CD14-positive monocyte (primary cell): ENCODE results near the gene CCN5. TPM values are rescaled to one million over a fixed set of nuclear protein-coding genes. Genes with fewer than 3 reads are reported as not detected.

Source experiments
- DNase-seq, 3 donors: peaks; one replicate each; pipeline ENCODE4 v3.0.0-alpha.2; 2011 to 2022
- H2AFZ ChIP-seq: 2 replicates; pipeline ENCODE4 v1.6.0; 2012; ENCODE audit warnings: mild to moderate bottlenecking, low read depth, low read length, inconsistent platforms; ENCODE audit not compliant: insufficient read depth, poor library complexity, severe bottlenecking
- H3K27ac ChIP-seq, 2 donors: 1 replicate in 1 of 2; 2 replicates in 1 of 2; pipeline ENCODE4 v1.5.1; 2012 to 2013; ENCODE audit warnings: low read length in 2 of 2, control low read depth in 1 of 2, inconsistent platforms in 1 of 2, low read depth in 1 of 2, mild to moderate bottlenecking in 1 of 2
- H3K27me3 ChIP-seq, 2 donors: one replicate each; pipeline versions ENCODE4 v1.6.0 to v1.6.1; 2011 to 2013; ENCODE audit warnings: low read length in 2 of 2; ENCODE audit not compliant: control insufficient read depth in 2 of 2, insufficient read depth in 2 of 2
- H3K36me3 ChIP-seq, 2 donors: replicated peaks in 1 of 2; 1 replicate in 1 of 2; 2 replicates in 1 of 2; pipeline versions ENCODE4 v1.5.1 to v1.6.1; 2012 to 2013; ENCODE audit warnings: low read length in 2 of 2, control low read depth in 1 of 2, inconsistent platforms in 1 of 2, mild to moderate bottlenecking in 1 of 2; ENCODE audit not compliant: insufficient read depth in 2 of 2, control insufficient read depth in 1 of 2
- H3K4me1 ChIP-seq, 2 donors: 1 replicate in 1 of 2; 2 replicates in 1 of 2; pipeline versions ENCODE4 v1.5.1 to v1.6.1; 2012 to 2013; ENCODE audit warnings: low read length in 2 of 2, control low read depth in 1 of 2, inconsistent platforms in 1 of 2, mild to moderate bottlenecking in 1 of 2, moderate library complexity in 1 of 2; ENCODE audit not compliant: insufficient read depth in 2 of 2, control insufficient read depth in 1 of 2
- H3K4me2 ChIP-seq: replicated peaks from 2 replicates; pipeline ENCODE3; 2012; ENCODE audit warnings: low read length, moderate library complexity, mild to moderate bottlenecking; ENCODE audit not compliant: poor library complexity, severe bottlenecking; ENCODE audit errors: extremely low read depth
- H3K4me3 ChIP-seq, 3 experiments: fragments of 200-600 bp in 1 of 3; sonication (generic) in 1 of 3; replicated peaks in 1 of 3; 1 replicate in 2 of 3; 2 replicates in 1 of 3; pipeline ENCODE4 v1.5.1; 2011 to 2013; ENCODE audit warnings: low read length in 3 of 3, mild to moderate bottlenecking in 3 of 3, control low read depth in 2 of 3, low read depth in 2 of 3, inconsistent platforms in 1 of 3, moderate library complexity in 1 of 3
- H3K79me2 ChIP-seq: 2 replicates; pipeline ENCODE4 v1.6.0; 2012; ENCODE audit warnings: mild to moderate bottlenecking, control low read depth, inconsistent platforms, low read length, moderate library complexity; ENCODE audit not compliant: insufficient read depth
- H3K9ac ChIP-seq: 2 replicates; pipeline ENCODE4 v1.6.0; 2017; ENCODE audit warnings: low read length, mild to moderate bottlenecking; ENCODE audit not compliant: insufficient read depth, poor library complexity, severe bottlenecking
- H3K9me3 ChIP-seq, 2 donors: replicated peaks in 1 of 2; 1 replicate in 1 of 2; 2 replicates in 1 of 2; pipeline versions ENCODE4 v1.5.1 to v1.6.1; 2012 to 2013; ENCODE audit warnings: low read length in 2 of 2, control low read depth in 1 of 2; ENCODE audit not compliant: control insufficient read depth in 1 of 2, insufficient read depth in 1 of 2
- H4K20me1 ChIP-seq: 2 replicates; pipeline ENCODE4 v1.6.0; 2012; ENCODE audit warnings: mild to moderate bottlenecking, low read length, control low read depth, moderate library complexity; ENCODE audit not compliant: insufficient read depth
- H3K27ac Mint-ChIP-seq, 7 donors: one replicate each; pipeline ENCODE4 v1.8.0; 2020; ENCODE audit warnings: mild to moderate bottlenecking in 7 of 7, mixed read lengths in 7 of 7, moderate library complexity in 6 of 7, inconsistent platforms in 2 of 7
- H3K27me3 Mint-ChIP-seq, 3 donors: one replicate each; pipeline ENCODE4 v1.8.0; 2021 to 2022; ENCODE audit warnings: low read depth in 3 of 3, mild to moderate bottlenecking in 3 of 3, mixed read lengths in 3 of 3, moderate library complexity in 3 of 3, inconsistent platforms in 1 of 3
- H3K36me3 Mint-ChIP-seq, 2 donors: one replicate each; pipeline ENCODE4 v1.8.0; 2020; ENCODE audit warnings: mixed read lengths in 2 of 2, inconsistent platforms in 1 of 2, mild to moderate bottlenecking in 1 of 2
- H3K4me1 Mint-ChIP-seq: one replicate; pipeline ENCODE4 v1.8.0; 2020; ENCODE audit warnings: mild to moderate bottlenecking, mixed read lengths
- H3K4me3 Mint-ChIP-seq, 2 donors: one replicate each; pipeline ENCODE4 v1.8.0; 2020; ENCODE audit warnings: mild to moderate bottlenecking in 2 of 2, mixed read lengths in 2 of 2, moderate library complexity in 1 of 2
- H3K9me3 Mint-ChIP-seq, 7 donors: one replicate each; pipeline ENCODE4 v1.8.0; 2020 to 2022; ENCODE audit warnings: mixed read lengths in 7 of 7, mild to moderate bottlenecking in 6 of 7, moderate library complexity in 6 of 7, inconsistent platforms in 2 of 7
- CTCF ChIP-seq: fragments of 200-600 bp; IDR thresholded peaks from one replicate; pipeline ENCODE4 v1.8.0; 2022; ENCODE audit warnings: antibody characterized with exemption, mild to moderate bottlenecking
- WGBS: methylation state at CpG from one replicate; pipeline ENCODE4 v1.1.5; 2013; ENCODE audit warnings: missing lambda C conversion rate; ENCODE audit not compliant: insufficient coverage; 5-methylcytosine and 5-hydroxymethylcytosine counted together
- intact Hi-C, 2 donors: fragments of 100-400 bp; cut with micrococcal nuclease; formaldehyde crosslinking; loops; one replicate each; pipeline versions ENCODE4 v1.15.0 to v1.15.1; 2023
- polyA plus RNA-seq, 3 donors: library from polyadenylated mRNA; depleted of rRNA in 1 of 3; unstranded in 2 of 3; stranded (reverse) in 1 of 3; fragments of 300-500 nt in 2 of 3; fragments of >200 nt in 1 of 3; fragmentation: Illumina TruSeq in 2 of 3; gene quantifications; 1 replicate in 2 of 3; 2 replicates in 1 of 3; pipeline ENCODE4 v1.2.3, GENCODE V29; 2012 to 2021

CCN5 gene
- polyA plus RNA-seq, 3 donors: not detected

- H3K27ac Mint-ChIP-seq: no peak overlapping the region
- peaks cover 3% of the 10 kb centered on the region for H3K4me1 Mint-ChIP-seq
- no peak overlapping the region for H3K4me3 Mint-ChIP-seq
- intact Hi-C loops: loop anchor here (5.0 kb wide), 1 partner anchor 44 kb away; no protein-coding TSS in a partner anchor
- H3K36me3 Mint-ChIP-seq: no peaks in the 10 kb centered on the region
- Histone ChIP-seq H2AFZ (no peak overlapping the region), H3K27me3 (no peaks in the 10 kb centered on the region), H3K27ac (no peak overlapping the region), H3K9ac (no peak overlapping the region), H4K20me1 (no peaks in the 10 kb centered on the region), H3K36me3 (no peaks in the 10 kb centered on the region), H3K9me3 (no peaks in the 10 kb centered on the region), H3K4me3 (no peak overlapping the region), H3K4me2 (no peak overlapping the region), H3K79me2 (no peaks in the 10 kb centered on the region), H3K4me1 (no peaks in the 10 kb centered on the region)
- peaks cover 0 to 4% (median 0%) of the 10 kb centered on the region in 7 donors for H3K9me3 Mint-ChIP-seq
- TF ChIP-seq CTCF: no peak
- peaks cover 0 to 4% (median 2%) of the 10 kb centered on the region in 3 donors for H3K27me3 Mint-ChIP-seq
- no CpG with 5 or more reads among the region's 7 CpGs for WGBS
- DNase-seq: no peak
Observed at GRCh38 chr20:44688053-44688625, 27.0 kb upstream of the CCN5 start.

- no peaks in the 10 kb centered on the region for H3K36me3 ChIP-seq
- no peaks in the 10 kb centered on the region for H4K20me1 ChIP-seq
- H3K4me3 ChIP-seq: no peak overlapping the region
- peaks cover 0 to 4% (median 0%) of the 10 kb centered on the region in 7 donors for H3K9me3 Mint-ChIP-seq
- intact Hi-C loops: loop anchor here (5.0 kb wide), 1 partner anchor 42 kb away; no protein-coding TSS in a partner anchor
- H3K27ac ChIP-seq: no peak overlapping the region
- no peaks in the 10 kb centered on the region for H3K27me3 ChIP-seq
- H3K4me1 ChIP-seq: no peaks in the 10 kb centered on the region
- H3K9me3 ChIP-seq: no peaks in the 10 kb centered on the region
- no peak overlapping the region for H3K4me2 ChIP-seq
- H2AFZ ChIP-seq: no peak overlapping the region
- H3K4me3 Mint-ChIP-seq: no peak overlapping the region
- H3K9ac ChIP-seq: no peak overlapping the region
- no peak for TF ChIP-seq CTCF
- 80% methylated on average over 1 of the region's 3 CpGs for WGBS
- peaks cover 0 to 4% (median 2%) of the 10 kb centered on the region in 3 donors for H3K27me3 Mint-ChIP-seq
- no peak for DNase-seq
- no peaks in the 10 kb centered on the region for H3K79me2 ChIP-seq
- H3K36me3 Mint-ChIP-seq: no peaks in the 10 kb centered on the region
- H3K4me1 Mint-ChIP-seq: peaks cover 3% of the 10 kb centered on the region
- no peak overlapping the region for H3K27ac Mint-ChIP-seq
Observed at GRCh38 chr20:44689809-44690208, 25.4 kb upstream of the CCN5 start.
